ENCODE results near the gene ABCA1.
"Not testable (repeated sequence)": the region's sequence is repeated elsewhere in the genome, so short reads cannot be mapped to it uniquely, and the experiment has no call there.

The ABCA1 gene

GRCh38 chr9:104948277-104948676 lies 20.3 kb upstream of the ABCA1 start:
- no peak for DNase-seq

- no peak for DNase-seq
Measured at GRCh38 chr9:104944871-104945270, 16.9 kb upstream of the ABCA1 start.

GRCh38 chr9:104944356-104944755 lies 16.4 kb upstream of the ABCA1 start:
- DNase-seq: no peak

GRCh38 chr9:104941597-104941996 lies 13.6 kb upstream of the ABCA1 start:
- no peak for DNase-seq

GRCh38 chr9:104936291-104936690 lies 8.3 kb upstream of the ABCA1 start:
- DNase-seq: no peak

- DNase-seq: not testable (repeated sequence)
Measured at GRCh38 chr9:104935501-104935810, 7.5 kb upstream of the ABCA1 start.

GRCh38 chr9:104934691-104935500 lies 6.9 kb upstream of the ABCA1 start:
- no peak for DNase-seq

GRCh38 chr9:104933091-104933490 lies 5.1 kb upstream of the ABCA1 start:
- DNase-seq: not testable (repeated sequence)

- DNase-seq: no peak
Measured at GRCh38 chr9:104931256-104931655, 3.3 kb upstream of the ABCA1 start.

GRCh38 chr9:104927216-104927911 lies 591 bp downstream of the ABCA1 start:
- peak; percentile 12 for DNase-seq

GRCh38 chr9:104923740-104924139 lies 4.2 kb downstream of the ABCA1 start:
- no peak for DNase-seq

GRCh38 chr9:104923289-104923688 lies 4.7 kb downstream of the ABCA1 start:
- DNase-seq: peak; percentile 80

- not testable (repeated sequence) for DNase-seq
Measured at GRCh38 chr9:104922748-104923147, 5.2 kb downstream of the ABCA1 start.

GRCh38 chr9:104921067-104921741 lies 6.8 kb downstream of the ABCA1 start:
- no peak for DNase-seq

- no peak for DNase-seq
Measured at GRCh38 chr9:104915753-104916152, 12.2 kb downstream of the ABCA1 start.

GRCh38 chr9:104915049-104915448 lies 12.9 kb downstream of the ABCA1 start:
- DNase-seq: no peak

GRCh38 chr9:104914466-104914865 lies 13.5 kb downstream of the ABCA1 start:
- DNase-seq: no peak

GRCh38 chr9:104912606-104913005 lies 15.3 kb downstream of the ABCA1 start:
- DNase-seq: no peak

GRCh38 chr9:104911032-104911607 lies 16.8 kb downstream of the ABCA1 start:
- DNase-seq: no peak

GRCh38 chr9:104907278-104907951 lies 20.5 kb downstream of the ABCA1 start:
- DNase-seq: peak; percentile 84

GRCh38 chr9:104906441-104907277 lies 21.3 kb downstream of the ABCA1 start:
- DNase-seq: no peak

- no peak for DNase-seq
Measured at GRCh38 chr9:104905931-104906330, 22.0 kb downstream of the ABCA1 start.
